ENCODE results near the gene RPL19.

DNA sequence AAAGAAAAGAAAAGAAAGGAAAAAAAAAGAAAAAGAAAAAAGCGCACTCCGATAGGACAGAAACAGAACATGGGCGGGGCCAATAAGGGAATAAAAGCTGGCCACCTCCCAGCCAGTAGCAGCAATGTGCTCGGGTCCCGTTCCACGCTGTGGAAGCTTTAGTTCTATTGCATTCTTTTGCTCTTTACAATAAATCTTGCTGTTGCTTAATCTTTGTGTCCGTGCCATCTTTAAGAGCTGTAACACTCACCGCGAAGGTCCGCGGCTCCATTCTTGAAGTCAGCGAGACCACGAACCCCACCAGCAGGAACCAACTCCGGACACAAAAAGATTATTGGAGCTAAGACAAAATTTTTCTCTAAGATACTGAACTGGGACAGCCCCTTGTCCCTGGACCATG is 31.0 kb upstream of the RPL19 start:
- TF ChIP-seq, protein P1, sequence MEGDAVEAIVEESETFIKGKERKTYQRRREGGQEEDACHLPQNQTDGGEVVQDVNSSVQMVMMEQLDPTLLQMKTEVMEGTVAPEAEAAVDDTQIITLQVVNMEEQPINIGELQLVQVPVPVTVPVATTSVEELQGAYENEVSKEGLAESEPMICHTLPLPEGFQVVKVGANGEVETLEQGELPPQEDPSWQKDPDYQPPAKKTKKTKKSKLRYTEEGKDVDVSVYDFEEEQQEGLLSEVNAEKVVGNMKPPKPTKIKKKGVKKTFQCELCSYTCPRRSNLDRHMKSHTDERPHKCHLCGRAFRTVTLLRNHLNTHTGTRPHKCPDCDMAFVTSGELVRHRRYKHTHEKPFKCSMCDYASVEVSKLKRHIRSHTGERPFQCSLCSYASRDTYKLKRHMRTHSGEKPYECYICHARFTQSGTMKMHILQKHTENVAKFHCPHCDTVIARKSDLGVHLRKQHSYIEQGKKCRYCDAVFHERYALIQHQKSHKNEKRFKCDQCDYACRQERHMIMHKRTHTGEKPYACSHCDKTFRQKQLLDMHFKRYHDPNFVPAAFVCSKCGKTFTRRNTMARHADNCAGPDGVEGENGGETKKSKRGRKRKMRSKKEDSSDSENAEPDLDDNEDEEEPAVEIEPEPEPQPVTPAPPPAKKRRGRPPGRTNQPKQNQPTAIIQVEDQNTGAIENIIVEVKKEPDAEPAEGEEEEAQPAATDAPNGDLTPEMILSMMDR (IDR thresholded peaks at IDR 0.05; ENCODE audit: low read depth, low read length, missing input control): no peak
- no peak for TF ChIP-seq RAD21 (IDR thresholded peaks at IDR 0.05)

All from liver (tissue), 3 donors.